KBM-7 (cell line): ENCODE results near the gene NOS2.
A peak's percentile ranks its signal among the peaks of the same experiment; 100 is the strongest.
"Not testable (repeated sequence)": the region's sequence is repeated elsewhere in the genome, so short reads cannot be mapped to it uniquely, and the experiment has no call there.

ENCODE experiments used
- DNase-seq: peaks from one replicate; pipeline ENCODE4 v3.0.0-alpha.2; 2015
- in situ Hi-C: fragments of 300-500 bp; cut with MboI; formaldehyde crosslinking; loops from 2 replicates; pipeline ENCODE4 v1.14.3; 2020; ENCODE audit warnings: low sequenced_read_pairs, low pct_unique_long_range_greater_than_20kb, mixed read lengths

NOS2 gene

GRCh38 chr17:27746881-27747280, 53.4 kb downstream of the NOS2 start:
- no peak for DNase-seq
- in situ Hi-C loops: loop anchor here (10.0 kb wide), 1 partner anchor 82 kb away; no protein-coding TSS in a partner anchor

GRCh38 chr17:27746320-27746719, 54.0 kb downstream of the NOS2 start:
- DNase-seq: not testable (repeated sequence)
- in situ Hi-C loops: loop anchor here (10.0 kb wide), 1 partner anchor 82 kb away; no protein-coding TSS in a partner anchor

GRCh38 chr17:27745207-27745830, 55.0 kb downstream of the NOS2 start:
- in situ Hi-C loops: loop anchor here (10.0 kb wide), 1 partner anchor 81 kb away; no protein-coding TSS in a partner anchor
- DNase-seq: not testable (repeated sequence)

GRCh38 chr17:27743281-27743885, 56.9 kb downstream of the NOS2 start:
- DNase-seq: peak; percentile 78
- in situ Hi-C loops: loop anchor here (10.0 kb wide), 1 partner anchor 79 kb away; no protein-coding TSS in a partner anchor

GRCh38 chr17:27741971-27742575, 58.3 kb downstream of the NOS2 start:
- DNase-seq: no peak
- in situ Hi-C loops: loop anchor here (10.0 kb wide), 1 partner anchor 77 kb away; no protein-coding TSS in a partner anchor

GRCh38 chr17:27741361-27741861, 58.9 kb downstream of the NOS2 start:
- no peak for DNase-seq
- in situ Hi-C loops: loop anchor here (10.0 kb wide), 1 partner anchor 77 kb away; no protein-coding TSS in a partner anchor

- in situ Hi-C loops: loop anchor here (10.0 kb wide), 1 partner anchor 76 kb away; no protein-coding TSS in a partner anchor
- not testable (repeated sequence) for DNase-seq
These were observed 59.8 kb downstream of the NOS2 start for GRCh38 chr17:27740541-27740940.

- no peak for DNase-seq
- in situ Hi-C loops: no loop called here
These were observed 66.6 kb downstream of the NOS2 start for GRCh38 chr17:27733773-27734172.

GRCh38 chr17:27732746-27733145, 67.6 kb downstream of the NOS2 start:
- in situ Hi-C loops, DNase-seq: not testable (repeated sequence)

- DNase-seq, in situ Hi-C loops: not testable (repeated sequence)
These were observed 74.3 kb downstream of the NOS2 start for GRCh38 chr17:27725982-27726381.

GRCh38 chr17:27721797-27722196, 78.5 kb downstream of the NOS2 start:
- DNase-seq: no peak
- in situ Hi-C loops: no loop called here
